Measurements from ENCODE around the gene MYT1. TPM values are rescaled to one million over a fixed set of nuclear protein-coding genes. Genes with fewer than 3 reads are reported as not detected.
"Not testable (repeated sequence)": the region's sequence is repeated elsewhere in the genome, so short reads cannot be mapped to it uniquely, and the experiment has no call there.

MYT1 gene
- total and polyA plus RNA-seq, 2 of the 13 experiments (the other 11 are each of a cell fraction or from before 2014, with no cell fraction given) = 0.58 to 2.5 TPM

DNA sequence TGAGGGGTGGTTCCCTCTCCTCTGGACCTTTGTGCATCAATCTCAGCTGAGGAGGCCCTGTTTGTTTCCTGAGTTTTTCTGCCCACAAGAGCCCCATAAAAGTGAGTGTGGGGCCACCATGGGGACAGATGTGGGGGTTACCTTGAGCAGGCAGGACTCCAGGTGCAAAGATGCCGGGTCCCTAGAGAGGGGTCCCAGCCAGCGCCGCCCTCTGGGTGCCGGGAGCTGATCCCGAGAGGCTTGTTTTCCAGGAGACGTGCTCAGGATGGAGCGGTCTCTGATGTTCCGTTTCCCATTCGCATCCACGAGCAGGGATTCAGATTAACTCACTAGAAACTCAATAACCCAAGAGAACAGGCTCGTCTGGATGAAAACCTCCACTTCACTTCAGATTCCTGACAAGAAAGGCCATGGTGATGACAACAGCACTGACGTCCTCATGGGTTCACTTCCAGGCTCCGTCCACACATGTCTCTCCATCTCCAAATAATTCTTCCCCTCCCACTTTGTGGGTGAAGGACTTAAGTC lies 21.9 kb downstream of the MYT1 start (continued):
- TF ChIP-seq, protein P1, sequence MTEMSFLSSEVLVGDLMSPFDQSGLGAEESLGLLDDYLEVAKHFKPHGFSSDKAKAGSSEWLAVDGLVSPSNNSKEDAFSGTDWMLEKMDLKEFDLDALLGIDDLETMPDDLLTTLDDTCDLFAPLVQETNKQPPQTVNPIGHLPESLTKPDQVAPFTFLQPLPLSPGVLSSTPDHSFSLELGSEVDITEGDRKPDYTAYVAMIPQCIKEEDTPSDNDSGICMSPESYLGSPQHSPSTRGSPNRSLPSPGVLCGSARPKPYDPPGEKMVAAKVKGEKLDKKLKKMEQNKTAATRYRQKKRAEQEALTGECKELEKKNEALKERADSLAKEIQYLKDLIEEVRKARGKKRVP (CRISPR knock-in tag; IDR thresholded peaks at IDR 0.05) = no peak
- no peak for TF ChIP-seq ZNF333 (CRISPR knock-in tag; IDR thresholded peaks at IDR 0.05; ENCODE audit: borderline replicate concordance)

DNA sequence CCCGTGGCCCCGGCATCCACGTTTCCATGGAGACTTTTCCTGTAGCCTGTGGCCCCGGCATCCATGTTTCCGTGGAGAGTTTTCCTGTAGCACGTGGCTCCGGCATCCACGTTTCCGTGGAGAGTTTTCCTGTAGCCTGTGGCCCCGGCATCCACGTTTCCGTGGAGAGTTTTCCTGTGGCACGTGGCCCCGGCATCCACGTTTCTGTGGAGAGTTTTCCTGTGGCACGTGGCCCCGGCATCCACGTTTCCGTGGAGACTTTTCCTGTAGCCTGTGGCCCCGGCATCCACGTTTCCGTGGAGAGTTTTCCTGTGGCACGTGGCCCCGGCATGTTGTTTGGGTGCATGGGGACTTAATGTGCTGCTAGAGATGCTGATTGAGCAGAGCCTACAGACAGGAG lies 23.0 kb downstream of the MYT1 start:
- H4K20me1 ChIP-seq (ENCODE audit: insufficient read depth, low read length); H3K9ac ChIP-seq (ENCODE audit: insufficient read depth, low read depth, low read length); H2AFZ ChIP-seq (ENCODE audit: low read length); ATAC-seq; H3K36me3 ChIP-seq (replicated peaks in 1 of 2; ENCODE audit: control insufficient read depth in 1 of 2, insufficient read depth in 2 of 2, low read length in 2 of 2); BruUV-seq (replicated peaks); H3K9me3 ChIP-seq (ENCODE audit: low read length); DNase-seq (ENCODE audit: low spot score); H3K4me3 ChIP-seq (replicated peaks in 1 of 3; ENCODE audit: insufficient read depth in 1 of 3, low read depth in 2 of 3, low read length in 3 of 3); intact Hi-C loops (cut with micrococcal nuclease; ENCODE audit: unreplicated experiment); H3K27me3 ChIP-seq (ENCODE audit: control insufficient read depth in 1 of 2, insufficient read depth in 2 of 2, low read length in 2 of 2); CTCF ChIA-PET (ENCODE audit: low intra/inter-chr PET ratio, low total read pairs); H3K27ac ChIP-seq (ENCODE audit: extremely low read length, insufficient read depth, low read length); H3K4me2 ChIP-seq (ENCODE audit: low read depth, low read length); in situ Hi-C loops (cut with HindIII; ENCODE audit: extremely low pct_ligation_motif_present, low pct_unique_long_range_greater_than_20kb); H3K79me2 ChIP-seq (ENCODE audit: insufficient read depth, low read length); FAIRE-seq: not testable (repeated sequence)
- POLR2A ChIA-PET = interaction anchor here (4.2 kb wide), 1 partner anchor 67 kb away, joined by 44 read pairs; the partner anchor contains the start of gene PCMTD2
- peaks cover 45% of the 10 kb centered on the region for H3K4me1 ChIP-seq (ENCODE audit: insufficient read depth, low read length)
- TF ChIP-seq ZNF589 (CRISPR knock-in tag; conservative IDR thresholded peaks at IDR 0.05) = 0 out of 2 replicates have a peak, but pooled peaks have one; percentile 38
- TF ChIP-seq NRL (CRISPR knock-in tag; IDR thresholded peaks at IDR 0.05; ENCODE audit: borderline replicate concordance) = 0 out of 2 replicates have a peak, but pooled peaks have one; percentile 35
- 0 out of 2 replicates have a peak, but pooled peaks have one; percentile 9 for TF ChIP-seq ZNF687 (CRISPR knock-in tag; IDR thresholded peaks at IDR 0.05)
- TF ChIP-seq EHMT2 (IDR thresholded peaks at IDR 0.05; ENCODE audit: borderline replicate concordance, low read depth, low read length) = peak; percentile 54; the same call in 1 of the 2 replicates
- TF ChIP-seq CHD4 (IDR thresholded peaks at IDR 0.05; ENCODE audit: borderline replicate concordance, low read length) = peak; percentile 78; the same call in 1 of the 2 replicates
- peak; percentile 66; the same call in 1 of the 2 replicates for TF ChIP-seq ZMYM2 (CRISPR knock-in tag; IDR thresholded peaks at IDR 0.05)
- 91% methylated on average over 24 of the region's 24 CpGs for WGBS (ENCODE audit: low lambda C conversion rate)

All from HepG2 (cell line).